HepG2 (cell line): ENCODE results near the gene PCNX1. TPM values are rescaled to one million over a fixed set of nuclear protein-coding genes. Genes with fewer than 3 reads are reported as not detected.

ENCODE experiments used
- ATAC-seq: fragments of 200-7000 bp; cut with Tn5 transposase; 3 replicates; pipeline ENCODE4 v1.9.1; 2020; ENCODE audit warnings: mild to moderate bottlenecking, moderate library complexity
- BruUV-seq: library from RNA; stranded (reverse); fragments of 400-500 nt; replicated peaks from 2 replicates; lab custom pipeline; 2021; lab: Mats Ljungman, UMichigan
- CTCF ChIA-PET: fragments of 300-600 bp; formaldehyde crosslinking; extraction: SDS; loops from one replicate; lab custom pipeline; 2021; ENCODE audit warnings: low total read pairs, inconsistent platforms, low intra/inter-chr PET ratio; lab: Yijun Ruan, JAX
- POLR2A ChIA-PET: fragments of 350-600 bp; sonication (Branson Sonifier 250); formaldehyde crosslinking; loops from one replicate; lab custom pipeline; 2020; ENCODE audit warnings: antibody characterized with exemption, inconsistent platforms; lab: Yijun Ruan, JAX
- DNase-seq: peaks from one replicate; pipeline ENCODE4 v3.0.0-alpha.2; 2015; ENCODE audit warnings: low spot score
- FAIRE-seq: peaks from 3 replicates; lab custom pipeline; 2011; peaks lifted over from hg19 to GRCh38; lab: Jason Lieb, UNC
- H2AFZ ChIP-seq: one replicate; pipeline ENCODE4 v1.6.1; 2011; ENCODE audit warnings: low read length, inconsistent platforms
- H3K27ac ChIP-seq: fragments of 300-600 bp; 3 replicates; pipeline ENCODE4 v1.8.0; 2011; ENCODE audit warnings: mixed run types, mild to moderate bottlenecking, mixed read lengths, low read length, inconsistent platforms; ENCODE audit not compliant: insufficient read depth; ENCODE audit errors: extremely low read length
- H3K27me3 ChIP-seq, 2 experiments: fragments of 200-600 bp in 1 of 2; 2 replicates in 1 of 2; 3 replicates in 1 of 2; pipeline versions ENCODE4 v1.6.0 to v1.8.0; 2011; ENCODE audit warnings: low read length in 2 of 2, mild to moderate bottlenecking in 2 of 2, moderate library complexity in 2 of 2, inconsistent platforms in 1 of 2; ENCODE audit not compliant: insufficient read depth in 2 of 2, control insufficient read depth in 1 of 2
- H3K36me3 ChIP-seq, 2 experiments: fragments of 200-600 bp in 1 of 2; replicated peaks in 1 of 2; 2 replicates in 1 of 2; 3 replicates in 1 of 2; pipeline versions ENCODE4 v1.5.1 to v1.8.0; 2011; ENCODE audit warnings: low read length in 2 of 2, inconsistent platforms in 1 of 2; ENCODE audit not compliant: insufficient read depth in 2 of 2, control insufficient read depth in 1 of 2
- H3K4me1 ChIP-seq: 2 replicates; pipeline ENCODE4 v1.5.1; 2012; ENCODE audit warnings: low read length, inconsistent platforms; ENCODE audit not compliant: insufficient read depth
- H3K4me2 ChIP-seq: 2 replicates; pipeline ENCODE4 v1.6.0; 2011; ENCODE audit warnings: low read depth, low read length, inconsistent platforms
- H3K4me3 ChIP-seq, 3 experiments: fragments of 200-600 bp in 1 of 3; sonication (generic), shearing (Covaris generic) in 1 of 3; replicated peaks in 1 of 3; 2 replicates each; pipeline ENCODE4 v1.5.1; 2011 to 2016; ENCODE audit warnings: low read length in 3 of 3, inconsistent platforms in 2 of 3, low read depth in 2 of 3, mild to moderate bottlenecking in 2 of 3, control low read depth in 1 of 3, mixed read lengths in 1 of 3; ENCODE audit not compliant: insufficient read depth in 1 of 3
- H3K79me2 ChIP-seq: one replicate; pipeline ENCODE4 v1.6.1; 2011; ENCODE audit warnings: low read length, inconsistent platforms; ENCODE audit not compliant: insufficient read depth
- H3K9ac ChIP-seq: 2 replicates; pipeline ENCODE4 v1.6.0; 2011; ENCODE audit warnings: mild to moderate bottlenecking, low read depth, low read length, inconsistent platforms; ENCODE audit not compliant: insufficient read depth
- H3K9me3 ChIP-seq: 2 replicates; pipeline ENCODE4 v1.5.1; 2012; ENCODE audit warnings: mild to moderate bottlenecking, low read length
- H4K20me1 ChIP-seq: 2 replicates; pipeline ENCODE4 v1.6.0; 2011; ENCODE audit warnings: inconsistent platforms, mild to moderate bottlenecking, low read length, moderate library complexity; ENCODE audit not compliant: insufficient read depth
- MTA3 ChIP-seq: sonication (generic); formaldehyde crosslinking; IDR thresholded peaks from 2 replicates; pipeline ENCODE4 v1.4.0; 2020; ENCODE audit warnings: missing genetic modification reagents
- RORA ChIP-seq: sonication (generic); formaldehyde crosslinking; IDR thresholded peaks from 2 replicates; pipeline ENCODE4 v1.5.0; 2020; ENCODE audit warnings: mild to moderate bottlenecking, missing genetic modification reagents, moderate library complexity
- SCMH1 ChIP-seq: sonication (generic); formaldehyde crosslinking; IDR thresholded peaks from 2 replicates; pipeline ENCODE4 v1.9.0; 2021; ENCODE audit warnings: missing genetic modification reagents, mild to moderate bottlenecking, borderline replicate concordance
- SNAPC2 ChIP-seq: sonication (generic); formaldehyde crosslinking; IDR thresholded peaks from 2 replicates; pipeline ENCODE4 v1.8.1; 2022; ENCODE audit warnings: mild to moderate bottlenecking, missing genetic modification reagents
- ZNF24 ChIP-seq: fragments of 450-650 bp; IDR thresholded peaks from 2 replicates; pipeline ENCODE4 v1.6.1; 2017; ENCODE audit warnings: antibody characterized with exemption, mild to moderate bottlenecking
- ZNF484 ChIP-seq: sonication (generic); formaldehyde crosslinking; IDR thresholded peaks from 2 replicates; pipeline ENCODE4 v1.5.1; 2020; ENCODE audit warnings: mild to moderate bottlenecking, low read depth, missing genetic modification reagents, borderline replicate concordance
- ZNF558 ChIP-seq: sonication (generic); formaldehyde crosslinking; IDR thresholded peaks from 2 replicates; pipeline ENCODE4 v1.9.0; 2022; ENCODE audit warnings: mild to moderate bottlenecking, missing genetic modification reagents, borderline replicate concordance
- ZNF879 ChIP-seq: sonication (generic); formaldehyde crosslinking; IDR thresholded peaks from 2 replicates; pipeline ENCODE4 v1.8.1; 2023; ENCODE audit warnings: missing genetic modification reagents
- WGBS: methylation state at CpG from one replicate; pipeline ENCODE4 v1.1.6; 2017; ENCODE audit warnings: low lambda C conversion rate; 5-methylcytosine and 5-hydroxymethylcytosine counted together
- in situ Hi-C: cut with HindIII; loops from 2 replicates; pipeline ENCODE4 v1.10.0; 2017; ENCODE audit warnings: low pct_unique_long_range_greater_than_20kb; ENCODE audit not compliant: extremely low pct_ligation_motif_present
- intact Hi-C: fragments of 100-400 bp; cut with micrococcal nuclease; formaldehyde crosslinking; loops from one replicate; pipeline ENCODE4 v1.10.0; 2022; ENCODE audit not compliant: unreplicated experiment
- polyA plus RNA-seq, 8 experiments: library from polyadenylated mRNA; depleted of rRNA in 3 of 8; stranded (reverse) in 7 of 8; unstranded in 1 of 8; fragments of >200 nt; fragmentation: Illumina TruSeq in 4 of 8; extraction: Trizol in 4 of 8; gene quantifications; 2 replicates each; pipeline versions ENCODE4 v1.2.1 to v1.2.3, GENCODE V29; 2011 to 2016; ENCODE audit warnings: low read depth in 4 of 8, missing spikeins in 1 of 8, mixed read lengths in 1 of 8; ENCODE audit not compliant: insufficient read depth in 1 of 8
- total RNA-seq, 5 experiments: library from RNA; depleted of rRNA; stranded (reverse); fragments of >200 nt; fragmentation: Illumina TruSeq; extraction: Trizol; gene quantifications; 2 replicates each; pipeline ENCODE4 v1.2.3, GENCODE V29; 2016; ENCODE audit warnings: low read depth in 1 of 5
- TF ChIP-seq, protein P1 (sequence below): sonication (generic); formaldehyde crosslinking; IDR thresholded peaks from 2 replicates; pipeline ENCODE4 v1.4.0; 2020; ENCODE audit warnings: missing genetic modification reagents
- TF ChIP-seq, protein P2 (sequence below): sonication (generic); formaldehyde crosslinking; IDR thresholded peaks from 2 replicates; pipeline ENCODE4 v1.4.0; 2020; ENCODE audit warnings: missing genetic modification reagents, borderline replicate concordance
- TF ChIP-seq, protein P3 (sequence below): sonication (generic); formaldehyde crosslinking; IDR thresholded peaks from 2 replicates; pipeline ENCODE4 v1.9.0; 2021; ENCODE audit warnings: missing genetic modification reagents, borderline replicate concordance

The PCNX1 gene
- total and polyA plus RNA-seq, 2 of the 13 experiments (the other 11 are each of a cell fraction or from before 2014, with no cell fraction given), result 24.9 to 30.3 TPM

DNA sequence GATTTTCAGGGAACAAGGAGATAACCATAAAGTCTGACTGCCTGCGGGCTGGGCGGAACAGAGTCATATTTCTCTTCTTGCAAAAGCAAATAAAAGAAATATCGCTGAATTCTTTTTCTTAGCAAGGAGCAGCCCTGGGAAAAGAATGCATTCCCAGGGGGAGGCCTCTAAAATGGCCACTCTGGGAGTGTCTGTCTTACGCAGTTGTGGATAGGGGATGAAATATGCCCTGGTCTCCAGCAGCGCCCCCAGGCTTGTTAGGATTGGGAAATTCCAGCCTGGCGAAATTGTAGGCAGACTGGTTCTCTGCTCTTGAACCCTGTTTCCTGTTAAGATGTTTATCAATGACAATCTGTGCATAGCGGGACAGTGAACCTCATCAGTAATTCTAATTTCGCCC is 40.5 kb downstream of the PCNX1 start:
- TF ChIP-seq, protein P1, sequence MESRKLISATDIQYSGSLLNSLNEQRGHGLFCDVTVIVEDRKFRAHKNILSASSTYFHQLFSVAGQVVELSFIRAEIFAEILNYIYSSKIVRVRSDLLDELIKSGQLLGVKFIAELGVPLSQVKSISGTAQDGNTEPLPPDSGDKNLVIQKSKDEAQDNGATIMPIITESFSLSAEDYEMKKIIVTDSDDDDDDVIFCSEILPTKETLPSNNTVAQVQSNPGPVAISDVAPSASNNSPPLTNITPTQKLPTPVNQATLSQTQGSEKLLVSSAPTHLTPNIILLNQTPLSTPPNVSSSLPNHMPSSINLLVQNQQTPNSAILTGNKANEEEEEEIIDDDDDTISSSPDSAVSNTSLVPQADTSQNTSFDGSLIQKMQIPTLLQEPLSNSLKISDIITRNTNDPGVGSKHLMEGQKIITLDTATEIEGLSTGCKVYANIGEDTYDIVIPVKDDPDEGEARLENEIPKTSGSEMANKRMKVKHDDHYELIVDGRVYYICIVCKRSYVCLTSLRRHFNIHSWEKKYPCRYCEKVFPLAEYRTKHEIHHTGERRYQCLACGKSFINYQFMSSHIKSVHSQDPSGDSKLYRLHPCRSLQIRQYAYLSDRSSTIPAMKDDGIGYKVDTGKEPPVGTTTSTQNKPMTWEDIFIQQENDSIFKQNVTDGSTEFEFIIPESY (CRISPR knock-in tag), result peak; percentile 77
- no peak for TF ChIP-seq ZNF24
- in situ Hi-C loops (no loop called here), intact Hi-C loops (no loop called here)
- FAIRE-seq (no peak), DNase-seq (no peak), ATAC-seq (no peak)
- WGBS, result 97% methylated on average over 6 of the region's 8 CpGs
- Histone ChIP-seq H3K27me3 (no peaks in the 10 kb centered on the region), H3K79me2 (peaks cover 12% of the 10 kb centered on the region), H3K4me1 (no peaks in the 10 kb centered on the region), H3K4me2 (no peak overlapping the region), H2AFZ (no peak overlapping the region), H3K9ac (no peak overlapping the region), H3K36me3 (peaks cover 7 to 23% of the 10 kb centered on the region in 2 experiments), H4K20me1 (peaks cover 3% of the 10 kb centered on the region; the same call in 1 of the 2 replicates), H3K27ac (no peak overlapping the region), H3K4me3 (no peak overlapping the region), H3K9me3 (peaks cover 20% of the 10 kb centered on the region)
- ChIA-PET POLR2A (no interaction called here), CTCF (no interaction called here)
- no TSS peak for BruUV-seq

DNA sequence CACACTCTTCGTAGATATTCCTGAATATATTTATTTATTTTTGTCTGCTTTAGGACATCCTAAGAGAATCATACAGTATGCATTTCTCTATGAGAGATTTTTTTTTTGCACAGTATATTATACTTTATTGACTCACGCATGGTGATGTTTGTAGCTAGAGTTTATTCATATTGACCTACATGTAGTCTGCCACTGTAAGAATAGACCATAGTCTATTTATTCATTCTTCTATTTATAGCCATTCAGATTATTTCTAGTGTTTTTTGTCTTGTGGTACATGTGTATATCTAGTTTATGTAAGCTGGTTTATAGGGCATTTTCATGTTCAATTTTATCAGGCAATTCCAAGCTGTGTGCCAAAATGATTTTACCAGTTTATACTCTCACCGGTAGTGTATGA is 45.2 kb downstream of the PCNX1 start:
- H3K27ac ChIP-seq, result no peak overlapping the region
- ChIA-PET CTCF (no interaction called here), POLR2A (no interaction called here)
- 97% methylated on average over 3 of the region's 3 CpGs for WGBS
- H3K4me2 ChIP-seq, result no peak overlapping the region
- 0 out of 2 replicates have a peak, but pooled peaks cover 2% of the 10 kb centered on the region for H4K20me1 ChIP-seq
- DNase-seq (no peak), ATAC-seq (no peak), FAIRE-seq (no peak)
- intact Hi-C loops, result no loop called here
- H3K9ac ChIP-seq, result no peak overlapping the region
- H2AFZ ChIP-seq, result no peak overlapping the region
- no peaks in the 10 kb centered on the region for H3K4me1 ChIP-seq
- H3K79me2 ChIP-seq, result peaks cover 6% of the 10 kb centered on the region
- no peaks in the 10 kb centered on the region; the same call in 1 of the 2 replicates for H3K9me3 ChIP-seq
- in situ Hi-C loops, result loop anchor here (10.0 to 25.0 kb wide), 2 partner anchors 128 to 340 kb away; partner anchors contain the start of gene MED6
- H3K4me3 ChIP-seq, result no peak overlapping the region
- no TSS peak for BruUV-seq
- peaks cover 4 to 13% of the 10 kb centered on the region in 2 experiments for H3K36me3 ChIP-seq
- H3K27me3 ChIP-seq, result no peaks in the 10 kb centered on the region
- TF ChIP-seq RORA (CRISPR knock-in tag), result no peak
- TF ChIP-seq, protein P2, sequence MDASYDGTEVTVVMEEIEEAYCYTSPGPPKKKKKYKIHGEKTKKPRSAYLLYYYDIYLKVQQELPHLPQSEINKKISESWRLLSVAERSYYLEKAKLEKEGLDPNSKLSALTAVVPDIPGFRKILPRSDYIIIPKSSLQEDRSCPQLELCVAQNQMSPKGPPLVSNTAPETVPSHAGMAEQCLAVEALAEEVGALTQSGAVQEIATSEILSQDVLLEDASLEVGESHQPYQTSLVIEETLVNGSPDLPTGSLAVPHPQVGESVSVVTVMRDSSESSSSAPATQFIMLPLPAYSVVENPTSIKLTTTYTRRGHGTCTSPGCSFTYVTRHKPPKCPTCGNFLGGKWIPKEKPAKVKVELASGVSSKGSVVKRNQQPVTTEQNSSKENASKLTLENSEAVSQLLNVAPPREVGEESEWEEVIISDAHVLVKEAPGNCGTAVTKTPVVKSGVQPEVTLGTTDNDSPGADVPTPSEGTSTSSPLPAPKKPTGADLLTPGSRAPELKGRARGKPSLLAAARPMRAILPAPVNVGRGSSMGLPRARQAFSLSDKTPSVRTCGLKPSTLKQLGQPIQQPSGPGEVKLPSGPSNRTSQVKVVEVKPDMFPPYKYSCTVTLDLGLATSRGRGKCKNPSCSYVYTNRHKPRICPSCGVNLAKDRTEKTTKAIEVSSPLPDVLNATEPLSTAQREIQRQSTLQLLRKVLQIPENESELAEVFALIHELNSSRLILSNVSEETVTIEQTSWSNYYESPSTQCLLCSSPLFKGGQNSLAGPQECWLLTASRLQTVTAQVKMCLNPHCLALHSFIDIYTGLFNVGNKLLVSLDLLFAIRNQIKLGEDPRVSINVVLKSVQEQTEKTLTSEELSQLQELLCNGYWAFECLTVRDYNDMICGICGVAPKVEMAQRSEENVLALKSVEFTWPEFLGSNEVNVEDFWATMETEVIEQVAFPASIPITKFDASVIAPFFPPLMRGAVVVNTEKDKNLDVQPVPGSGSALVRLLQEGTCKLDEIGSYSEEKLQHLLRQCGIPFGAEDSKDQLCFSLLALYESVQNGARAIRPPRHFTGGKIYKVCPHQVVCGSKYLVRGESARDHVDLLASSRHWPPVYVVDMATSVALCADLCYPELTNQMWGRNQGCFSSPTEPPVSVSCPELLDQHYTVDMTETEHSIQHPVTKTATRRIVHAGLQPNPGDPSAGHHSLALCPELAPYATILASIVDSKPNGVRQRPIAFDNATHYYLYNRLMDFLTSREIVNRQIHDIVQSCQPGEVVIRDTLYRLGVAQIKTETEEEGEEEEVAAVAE (CRISPR knock-in tag), result no peak
- no peak for TF ChIP-seq SCMH1 (CRISPR knock-in tag)
- TF ChIP-seq, protein P3, sequence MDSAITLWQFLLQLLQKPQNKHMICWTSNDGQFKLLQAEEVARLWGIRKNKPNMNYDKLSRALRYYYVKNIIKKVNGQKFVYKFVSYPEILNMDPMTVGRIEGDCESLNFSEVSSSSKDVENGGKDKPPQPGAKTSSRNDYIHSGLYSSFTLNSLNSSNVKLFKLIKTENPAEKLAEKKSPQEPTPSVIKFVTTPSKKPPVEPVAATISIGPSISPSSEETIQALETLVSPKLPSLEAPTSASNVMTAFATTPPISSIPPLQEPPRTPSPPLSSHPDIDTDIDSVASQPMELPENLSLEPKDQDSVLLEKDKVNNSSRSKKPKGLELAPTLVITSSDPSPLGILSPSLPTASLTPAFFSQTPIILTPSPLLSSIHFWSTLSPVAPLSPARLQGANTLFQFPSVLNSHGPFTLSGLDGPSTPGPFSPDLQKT (CRISPR knock-in tag), result no peak
- no peak for TF ChIP-seq SNAPC2 (CRISPR knock-in tag)
- TF ChIP-seq ZNF879 (CRISPR knock-in tag), result no peak
- no peak for TF ChIP-seq MTA3
- TF ChIP-seq ZNF558 (CRISPR knock-in tag), result no peak
- TF ChIP-seq ZNF484 (CRISPR knock-in tag), result no peak
